HG03280 (cell line): ENCODE measurements around the gene HDHD2.
"Not testable (repeated sequence)": the region's sequence is repeated elsewhere in the genome, so short reads cannot be mapped to it uniquely, and the experiment has no call there.

ENCODE experiments used
- ATAC-seq: cut with Tn5 transposase; IDR thresholded peaks from one replicate; pipeline ENCODE4 v1.9.1; 2021; ENCODE audit warnings: mild to moderate bottlenecking, moderate library complexity; ENCODE audit not compliant: unreplicated experiment

HDHD2 gene, protein sequence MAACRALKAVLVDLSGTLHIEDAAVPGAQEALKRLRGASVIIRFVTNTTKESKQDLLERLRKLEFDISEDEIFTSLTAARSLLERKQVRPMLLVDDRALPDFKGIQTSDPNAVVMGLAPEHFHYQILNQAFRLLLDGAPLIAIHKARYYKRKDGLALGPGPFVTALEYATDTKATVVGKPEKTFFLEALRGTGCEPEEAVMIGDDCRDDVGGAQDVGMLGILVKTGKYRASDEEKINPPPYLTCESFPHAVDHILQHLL

DNA sequence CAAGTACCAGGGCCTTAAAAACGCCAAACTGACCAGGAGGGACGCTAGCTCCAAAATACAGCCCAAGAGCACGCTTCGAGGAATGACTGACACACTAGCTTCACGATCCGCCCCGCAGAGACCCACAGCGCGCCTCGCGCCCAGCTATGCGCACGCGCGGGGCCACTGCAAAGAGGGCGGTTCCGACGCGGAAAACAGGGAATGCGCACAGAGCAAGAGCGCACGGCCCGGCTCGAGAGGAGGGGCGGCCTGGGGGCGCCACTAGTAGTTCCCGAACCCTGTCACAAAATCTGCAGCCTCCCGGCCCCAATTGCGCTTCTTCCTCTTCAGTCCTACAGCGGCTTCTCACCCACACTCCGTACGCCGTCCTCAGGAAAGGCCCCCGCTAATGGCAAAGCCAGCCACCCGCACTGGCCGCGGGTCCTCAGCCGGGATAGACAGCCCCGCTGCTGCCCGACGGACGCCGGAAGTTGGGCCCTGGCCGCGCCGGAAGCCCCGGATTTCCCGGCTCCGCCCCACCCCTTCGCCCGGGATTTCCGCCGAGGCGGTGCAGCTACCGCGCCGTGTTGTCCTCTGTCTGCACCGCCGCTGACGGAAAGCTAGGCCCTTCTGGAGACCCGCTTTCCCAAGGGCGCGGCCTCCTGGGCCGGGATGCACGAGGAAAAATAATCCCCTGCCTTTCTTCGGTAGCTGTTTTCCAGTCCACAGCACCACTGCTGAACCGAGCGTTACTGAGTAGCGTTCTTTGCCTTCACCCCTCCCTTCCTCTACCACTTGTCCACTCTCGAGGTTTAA is at the start of gene HDHD2:
Gene HDHD2, minus strand, starts transcription at position 472 of the 795 bp plus-strand sequence. CDS start 14,061 bp downstream, outside the sequence.
- peak; percentile 87 for ATAC-seq

DNA sequence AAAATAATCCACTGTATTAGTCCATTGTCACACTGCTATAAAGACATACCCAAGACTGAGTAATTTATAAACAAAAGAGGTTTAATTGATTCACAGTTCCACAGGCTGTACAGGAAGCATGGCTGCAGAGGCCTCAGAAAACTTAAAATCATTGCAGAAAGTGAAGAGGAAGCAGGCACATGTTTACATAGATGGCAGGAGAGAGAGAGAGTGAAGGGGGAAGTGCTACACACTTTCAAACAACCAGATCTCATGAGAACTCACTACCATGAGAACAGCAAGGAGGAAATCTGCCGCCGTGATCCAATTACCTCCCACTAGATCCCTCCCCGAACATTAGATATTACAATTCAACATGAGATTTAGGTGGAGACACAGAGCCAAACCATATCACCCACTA is 45.7 kb upstream of the HDHD2 start:
- not testable (repeated sequence) for ATAC-seq

DNA sequence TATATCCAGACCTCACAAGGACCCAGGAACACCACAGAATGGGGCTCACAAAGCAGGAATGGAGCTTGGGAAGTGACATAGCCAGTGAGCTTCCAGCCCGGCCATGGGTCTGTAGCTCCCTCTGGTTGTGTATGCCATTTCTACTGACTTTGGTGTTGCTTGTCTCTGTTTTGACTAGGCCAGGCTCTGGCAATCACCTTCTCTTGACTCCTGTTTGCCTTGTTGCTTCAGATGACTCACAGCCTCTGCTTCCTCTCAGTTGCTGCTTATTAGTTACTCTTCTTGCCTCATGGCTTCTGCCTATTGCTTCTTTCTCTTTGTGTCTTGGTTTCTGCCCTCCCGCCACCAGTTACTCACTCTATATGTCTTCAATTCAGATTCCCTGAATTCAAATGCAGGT is 41.7 kb upstream of the HDHD2 start:
- no peak for ATAC-seq

DNA sequence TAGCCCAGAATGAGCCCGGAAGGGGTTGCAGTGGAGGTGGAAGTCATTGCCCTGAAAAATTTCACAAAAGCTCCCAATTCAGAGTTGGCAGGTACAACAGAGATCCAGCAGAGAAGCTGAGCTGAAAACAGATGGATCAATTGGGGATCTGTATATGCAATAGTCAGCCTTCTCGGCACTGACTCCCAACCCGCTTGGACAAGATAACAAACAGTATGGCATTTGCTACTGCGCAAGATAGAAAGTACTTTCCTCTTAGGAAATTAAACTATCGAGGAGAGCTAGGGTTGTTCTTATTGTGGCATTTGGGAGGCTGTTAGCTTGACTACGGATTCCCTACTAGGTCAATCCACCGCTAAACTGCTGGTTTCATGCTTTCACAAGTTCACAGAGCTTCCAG is 37.4 kb upstream of the HDHD2 start:
- no peak for ATAC-seq

DNA sequence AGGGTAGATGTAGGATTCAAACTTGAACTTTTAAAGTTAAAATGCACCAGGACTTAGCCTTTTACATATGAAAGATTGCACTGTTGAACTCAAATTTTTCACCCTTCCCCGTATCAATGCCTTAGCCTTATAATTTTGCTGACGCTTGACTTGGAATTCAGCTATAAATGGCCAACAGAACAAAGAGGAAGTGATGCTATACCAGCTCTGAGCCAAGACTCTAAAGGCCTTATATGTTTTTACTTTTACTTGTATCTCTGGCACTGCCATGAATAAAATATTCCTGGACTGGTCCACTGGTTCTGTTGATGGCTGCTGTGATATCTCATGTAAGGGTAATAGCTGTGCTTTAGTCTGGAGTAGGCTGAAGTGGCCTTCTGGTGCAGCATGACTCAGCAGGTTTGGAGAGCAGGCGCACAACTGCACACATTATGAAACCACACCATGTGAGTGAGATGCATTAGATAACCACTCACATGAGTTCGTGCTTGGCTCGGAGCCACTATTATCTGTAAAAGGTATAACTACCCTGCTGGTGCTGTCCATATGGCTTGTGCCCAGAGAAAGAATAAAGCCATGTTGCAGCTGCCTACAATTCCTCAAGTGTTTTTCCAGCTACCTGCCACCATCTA is 34.2 kb upstream of the HDHD2 start:
- ATAC-seq = no peak

DNA sequence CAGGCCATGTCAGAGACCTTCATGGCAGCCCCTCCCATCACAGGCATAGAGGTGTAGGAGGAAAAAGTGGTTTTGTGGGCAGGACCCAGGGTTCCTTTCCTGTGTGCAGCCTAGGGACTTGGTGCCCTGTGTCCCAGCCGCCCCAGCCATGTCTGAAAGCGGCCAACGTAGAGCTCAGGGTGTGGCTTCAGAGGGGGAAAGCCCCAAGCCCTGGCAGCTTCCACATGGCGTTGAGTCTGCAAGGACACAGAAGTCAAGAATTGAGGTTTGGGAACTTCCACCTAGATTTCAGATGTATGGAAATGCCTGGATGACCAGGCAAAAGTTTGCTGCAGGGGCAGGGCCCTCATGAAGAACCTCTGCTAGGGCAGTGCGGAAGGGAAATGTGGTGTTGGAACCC is 31.9 kb upstream of the HDHD2 start:
- not testable (repeated sequence) for ATAC-seq

DNA sequence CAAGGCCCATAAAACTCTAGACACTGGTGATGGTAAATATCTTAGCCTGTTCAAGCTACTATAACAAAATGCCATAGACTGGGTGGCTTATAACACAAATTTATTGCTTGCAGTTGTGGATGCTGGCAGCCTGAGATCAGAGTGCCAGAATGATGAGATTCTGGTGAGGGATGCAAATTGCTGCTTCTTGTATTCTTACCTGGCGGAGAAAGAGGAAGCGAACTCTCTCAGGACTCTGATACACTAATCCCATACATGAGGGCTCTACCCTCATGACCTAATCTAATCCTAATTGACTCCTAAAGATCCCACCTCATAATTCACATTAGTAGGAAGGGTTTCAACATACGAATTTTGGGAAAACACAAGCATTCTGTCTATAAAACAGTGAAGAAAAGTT is 30.5 kb upstream of the HDHD2 start:
- no peak for ATAC-seq

DNA sequence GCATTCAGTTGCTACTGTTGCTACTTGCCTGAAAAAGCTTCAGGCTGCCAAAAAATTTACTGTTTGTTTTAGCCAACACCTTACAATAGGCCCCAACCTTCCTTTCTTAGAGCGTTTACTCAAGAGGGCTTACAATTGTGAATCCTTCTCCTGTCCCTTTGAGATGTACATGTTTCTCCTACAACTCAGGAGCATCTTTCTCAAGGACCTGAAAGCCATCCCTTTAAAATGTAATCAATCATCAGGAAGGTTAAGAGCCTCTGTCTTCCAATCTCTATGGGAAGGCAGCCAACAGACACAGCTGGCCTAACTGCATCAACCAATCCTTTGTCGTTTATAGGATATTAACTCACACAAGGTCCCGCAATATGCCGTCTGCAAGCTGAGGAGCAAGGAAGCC is 29.2 kb upstream of the HDHD2 start:
- no peak for ATAC-seq

DNA sequence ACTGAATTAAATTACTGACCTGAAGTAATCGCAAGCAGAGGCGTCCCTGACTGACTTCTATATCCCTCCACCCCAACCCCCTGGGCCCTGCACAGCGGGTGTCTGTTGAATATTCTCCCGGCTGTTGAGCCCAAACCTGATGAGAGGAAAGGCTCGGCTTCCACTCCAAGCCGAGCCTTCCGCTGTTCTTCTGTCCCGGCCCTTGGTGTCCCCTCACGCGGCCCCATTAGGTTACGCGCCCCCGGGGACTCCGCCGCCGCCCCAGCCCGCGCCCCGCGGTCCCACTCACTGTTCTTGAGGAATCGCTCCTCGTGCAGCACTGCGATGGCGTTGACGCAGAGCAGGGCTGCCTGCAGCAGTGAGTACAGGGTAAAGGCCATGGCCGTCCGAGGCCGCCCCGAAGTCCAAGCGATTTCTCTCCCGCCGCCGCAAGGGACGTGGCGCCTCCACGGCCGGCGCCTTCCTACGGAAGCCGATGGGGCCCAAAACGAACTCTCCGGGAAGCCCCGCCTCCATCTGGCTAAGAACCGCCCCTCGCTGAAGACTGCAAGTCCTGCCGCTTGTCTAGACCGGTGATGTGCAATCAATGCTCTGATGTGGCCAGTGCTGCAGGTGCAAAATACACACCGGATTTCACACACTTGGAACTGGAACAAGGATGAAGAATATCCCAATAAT is 25.7 kb upstream of the HDHD2 start, which contains the start of gene IER3IP1:
Gene IER3IP1, minus strand, starts transcription at position 467 of the 678 bp plus-strand sequence. Its CDS starts 87 bp downstream, at position 380.
- ATAC-seq = peak; percentile 94

DNA sequence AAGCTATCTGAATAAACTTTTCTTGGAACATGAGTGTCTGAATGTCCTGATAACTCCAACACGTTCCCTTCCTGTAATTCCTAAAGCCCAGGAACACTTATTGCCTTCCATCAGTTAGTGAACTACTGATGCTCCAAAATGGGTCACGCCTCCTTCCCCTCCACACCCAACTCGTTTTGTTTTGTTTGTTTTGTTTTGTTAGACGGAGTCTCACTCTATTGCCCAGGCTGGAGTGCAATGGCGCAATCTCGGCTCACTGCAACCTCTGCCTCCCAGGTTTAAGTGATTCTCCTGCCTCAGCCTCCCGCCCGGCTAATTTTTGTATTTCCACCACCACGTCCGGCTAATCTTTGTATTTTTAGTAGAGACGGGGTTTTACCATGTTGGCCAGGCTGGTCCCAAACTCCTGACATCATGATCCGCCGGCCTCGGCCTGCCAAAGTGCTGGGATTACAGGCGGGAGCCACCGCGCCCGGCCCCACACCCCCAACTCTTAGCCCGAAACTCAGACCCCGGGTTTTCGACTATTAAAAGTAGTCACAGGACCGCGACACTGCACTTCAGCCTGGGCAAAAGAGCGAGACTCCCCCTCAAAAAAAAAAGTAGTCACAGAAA is 25.1 kb upstream of the HDHD2 start:
- no peak for ATAC-seq

DNA sequence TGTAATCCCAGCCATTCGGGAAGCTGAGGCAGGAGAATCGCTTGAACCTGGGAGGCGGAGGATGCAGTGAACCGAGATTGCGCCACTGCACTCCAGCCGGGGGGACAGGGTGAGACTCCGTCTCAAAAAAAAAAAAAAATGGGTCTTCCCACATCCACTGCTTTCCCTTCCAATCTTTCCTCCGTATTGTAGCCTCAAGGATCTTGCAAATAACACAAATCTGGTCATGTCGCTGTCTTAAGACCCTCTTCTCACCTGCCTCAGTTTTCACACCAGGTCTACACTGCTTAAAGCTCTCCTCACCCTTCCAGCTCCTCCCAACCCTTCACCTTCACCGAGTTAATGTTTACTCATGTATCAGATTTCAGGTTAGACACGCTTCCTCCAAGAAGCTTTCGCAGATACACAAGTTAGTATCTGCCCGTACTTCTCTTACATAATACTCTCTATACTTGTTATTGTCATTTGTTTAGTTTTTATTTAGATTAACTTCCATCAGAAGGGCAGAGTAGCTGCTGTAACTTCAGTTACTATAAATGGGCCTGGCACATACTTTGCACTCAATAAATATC is 24.3 kb upstream of the HDHD2 start:
- no peak for ATAC-seq

DNA sequence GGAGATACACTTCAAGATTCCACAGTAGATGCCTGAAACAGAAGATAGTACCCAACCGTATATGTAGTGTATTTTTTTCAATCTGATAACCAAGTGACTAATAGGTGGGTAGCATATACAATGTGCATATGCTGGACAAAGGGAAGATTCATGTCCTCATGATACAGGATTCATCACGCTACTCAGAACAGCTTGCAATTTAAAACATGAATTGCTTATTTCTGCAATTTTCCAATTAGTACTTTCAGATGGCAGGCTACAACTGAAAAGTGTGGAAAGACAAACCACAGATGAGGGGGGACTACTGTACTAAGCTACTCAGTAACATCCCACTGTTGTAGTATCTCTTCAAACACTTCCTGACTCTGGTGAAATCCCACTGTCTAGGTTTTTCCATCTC is 22.2 kb upstream of the HDHD2 start:
- ATAC-seq = no peak

DNA sequence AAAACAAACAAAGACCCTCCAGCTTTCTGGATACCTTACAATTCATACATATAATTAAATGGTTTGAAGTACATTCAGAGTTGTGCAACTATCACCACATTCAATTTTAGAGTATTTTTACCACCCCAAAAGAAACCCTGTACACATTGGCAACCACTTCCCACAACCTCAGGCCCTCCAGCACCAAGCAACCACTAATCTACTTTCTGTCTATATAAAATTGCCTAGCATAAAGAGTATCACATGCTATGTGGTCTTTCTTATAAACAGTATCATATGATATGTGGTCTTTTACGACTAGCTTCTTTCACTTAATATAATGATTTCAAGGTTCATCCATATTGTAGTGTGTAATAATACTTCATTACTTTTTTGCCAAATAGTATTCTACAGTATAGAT is 18.6 kb upstream of the HDHD2 start:
- ATAC-seq = no peak

DNA sequence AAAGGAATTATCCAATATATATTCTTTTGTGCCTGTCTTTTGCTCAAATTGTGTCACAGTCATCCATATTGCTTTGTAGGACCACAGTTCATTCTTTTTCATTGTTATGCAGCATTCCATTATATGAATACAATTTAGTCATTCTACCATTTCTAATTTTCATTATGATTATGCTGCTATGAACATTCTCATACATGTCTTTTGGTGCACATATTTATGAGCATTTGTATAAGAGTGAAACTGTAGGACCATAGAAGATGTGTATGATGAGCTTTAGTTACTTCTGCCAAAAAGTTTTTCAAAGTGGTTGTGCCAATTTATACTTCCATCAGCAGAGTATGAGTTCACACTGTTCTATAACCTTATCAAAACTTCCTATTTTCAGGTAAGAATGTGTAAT is 18.2 kb upstream of the HDHD2 start:
- ATAC-seq = no peak

DNA sequence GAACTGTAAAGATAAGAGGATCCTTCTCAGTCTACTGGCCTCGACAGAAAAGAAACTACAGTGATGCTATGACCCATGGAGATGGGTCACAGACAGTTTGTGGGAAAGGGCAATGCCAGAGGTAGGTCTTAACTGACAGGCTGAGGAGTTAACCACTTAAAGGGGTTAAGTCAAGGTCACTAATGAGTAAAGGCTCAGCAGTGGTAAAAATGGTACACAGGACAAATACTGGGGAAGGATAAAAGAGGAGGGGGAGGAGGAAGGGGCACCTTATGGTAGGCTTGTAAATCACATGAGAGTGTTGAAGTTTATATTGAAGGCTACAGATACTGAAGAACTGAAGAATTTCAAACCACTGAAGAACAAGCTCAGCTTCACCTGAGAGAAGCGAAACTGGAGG is 16.0 kb upstream of the HDHD2 start:
- ATAC-seq = no peak

DNA sequence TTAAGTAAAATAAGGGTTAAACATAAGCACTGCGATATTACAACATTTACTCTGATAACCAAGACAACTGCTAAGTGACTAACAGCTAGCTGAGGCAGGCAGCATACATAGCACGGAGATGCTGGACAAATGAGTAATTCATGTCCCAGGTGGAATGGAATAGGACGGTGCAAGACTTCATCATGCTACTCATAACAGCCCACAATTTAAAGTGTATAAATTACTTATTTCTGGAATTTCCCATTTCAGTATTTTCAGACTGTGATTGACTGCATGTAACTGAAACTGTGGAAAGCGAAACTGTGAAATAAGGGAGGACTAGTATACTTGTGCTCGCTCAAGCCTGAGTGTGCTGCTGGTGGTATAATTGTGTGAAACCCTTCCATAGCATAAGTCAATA is 12.9 kb upstream of the HDHD2 start:
- peak; percentile 55 for ATAC-seq

DNA sequence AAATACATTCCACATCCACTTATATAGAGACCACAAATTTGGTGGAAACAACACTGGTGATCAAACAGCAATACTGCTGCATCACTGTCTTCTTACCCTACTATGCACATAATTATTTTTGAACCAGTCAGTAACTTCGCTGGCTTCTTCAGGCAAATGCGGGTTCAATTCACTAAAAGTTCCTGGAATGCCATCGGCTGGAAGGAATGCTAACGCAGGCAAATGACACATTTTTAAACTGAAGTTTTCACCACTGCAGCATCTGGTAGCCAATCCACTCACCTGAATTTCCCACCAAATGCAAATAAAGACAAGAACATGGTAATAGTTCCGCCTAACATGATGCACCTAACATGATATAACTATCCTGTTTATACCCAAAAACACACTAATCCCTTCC is 10.0 kb upstream of the HDHD2 start:
- no peak for ATAC-seq

DNA sequence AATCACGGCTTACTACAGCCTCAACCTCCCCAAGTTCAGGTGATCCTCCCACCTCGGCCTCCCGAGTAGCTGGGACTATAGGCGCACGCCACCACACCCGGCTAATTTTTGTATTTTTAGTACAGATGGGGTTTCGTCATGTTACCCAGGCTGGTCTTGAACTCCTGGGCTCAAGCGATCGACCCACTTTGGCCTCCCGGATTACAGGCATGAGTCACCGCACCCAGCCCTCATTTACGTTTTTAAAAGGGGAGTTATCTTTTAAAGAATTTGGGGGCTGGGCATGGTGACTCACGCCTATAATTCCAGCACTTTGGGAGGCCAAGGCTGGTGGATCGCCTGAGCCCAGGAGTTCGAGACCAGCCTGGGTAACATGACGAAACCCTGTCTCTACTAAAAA is 8.1 kb upstream of the HDHD2 start:
- not testable (repeated sequence) for ATAC-seq

DNA sequence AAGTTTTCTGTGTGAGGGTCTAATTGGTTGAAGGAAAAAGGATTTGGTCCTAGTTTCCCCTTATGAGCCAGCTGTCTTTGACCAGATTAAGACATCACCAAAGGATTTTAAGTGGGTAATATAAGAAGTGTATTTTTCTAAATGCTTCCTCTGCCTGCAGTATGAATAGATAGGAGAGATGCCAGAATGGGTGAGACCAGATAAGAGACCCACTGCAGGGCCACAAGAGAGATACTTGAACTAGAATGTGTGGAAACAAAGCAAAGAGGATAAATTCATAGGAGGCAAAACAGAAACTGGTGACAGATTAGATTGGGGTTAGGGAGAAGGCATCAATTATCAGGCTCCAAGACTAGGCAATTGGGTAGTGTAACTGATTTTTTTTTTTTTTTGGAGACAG is 1.1 kb upstream of the HDHD2 start:
- ATAC-seq = no peak

DNA sequence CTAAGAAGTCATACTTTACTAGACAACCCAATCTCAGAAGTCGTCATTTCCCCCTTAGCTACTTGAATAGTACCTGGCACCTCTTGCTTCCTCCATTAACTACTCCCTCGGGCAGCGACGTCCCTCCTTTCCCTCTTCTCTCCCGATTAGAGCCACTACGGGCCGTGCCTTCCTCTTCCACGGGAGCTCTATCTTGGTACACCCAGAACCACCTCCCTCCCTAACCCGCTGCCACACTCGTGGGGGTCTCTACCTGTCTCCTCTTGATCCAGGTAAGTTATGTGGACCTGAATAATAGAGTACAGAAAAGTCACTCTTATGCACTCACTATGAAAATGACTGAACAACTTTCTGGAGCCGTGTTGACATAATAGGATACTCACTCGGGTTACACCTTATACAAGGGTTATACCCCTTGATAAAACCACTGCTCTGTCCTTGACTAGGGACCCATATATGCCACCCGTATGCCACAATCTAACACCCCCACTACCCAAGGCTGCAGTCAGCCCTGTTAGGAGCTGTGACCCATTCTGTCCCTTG is 595 bp upstream of the HDHD2 start:
- no peak for ATAC-seq
